HCT116 (cell line): Measurements from ENCODE around the gene TSPEAR.

Experiments
- EZH2 ChIP-seq: fragments of 200-600 bp; sonication (generic); IDR thresholded peaks from 2 replicates; pipeline ENCODE4 v1.6.1; 2017; ENCODE audit warnings: antibody characterized with exemption, mixed run types
- EZH2phosphoT487 ChIP-seq: fragments of 200-600 bp; IDR thresholded peaks from 2 replicates; pipeline ENCODE4 v1.6.1; 2018; ENCODE audit warnings: antibody characterized with exemption, borderline replicate concordance
- FOSL1 ChIP-seq: IDR thresholded peaks from 2 replicates; pipeline ENCODE4 v1.6.1; 2012; ENCODE audit warnings: low read depth
- POLR2A ChIP-seq: IDR thresholded peaks from 2 replicates; pipeline ENCODE4 v1.7.0; 2011; ENCODE audit warnings: borderline replicate concordance; ENCODE audit not compliant: insufficient read depth, insufficient read length; ENCODE audit errors: extremely low read depth
- POLR2AphosphoS5 ChIP-seq: IDR thresholded peaks from 2 replicates; pipeline ENCODE4 v1.6.1; 2011; ENCODE audit warnings: mild to moderate bottlenecking, low read depth, low read length, moderate library complexity
- RAD21 ChIP-seq: IDR thresholded peaks from 2 replicates; pipeline ENCODE4 v1.6.1; 2012; ENCODE audit warnings: low read depth, mild to moderate bottlenecking
- SIN3A ChIP-seq: IDR thresholded peaks from 2 replicates; pipeline ENCODE4 v1.6.1; 2012; ENCODE audit warnings: low read depth
- SP1 ChIP-seq: IDR thresholded peaks from 2 replicates; pipeline ENCODE4 v1.6.1; 2012; ENCODE audit warnings: low read depth
- SRF ChIP-seq: IDR thresholded peaks from 2 replicates; pipeline ENCODE4 v1.6.1; 2012; ENCODE audit warnings: low read depth
- ZNF274 ChIP-seq: fragments of 200-500 bp; sonication (Bioruptor generic); IDR thresholded peaks from 2 replicates; pipeline ENCODE4 v1.6.1; 2014; ENCODE audit warnings: mild to moderate bottlenecking, low read depth, low read length, inconsistent platforms
- TF ChIP-seq, protein P1 (sequence below), 3 experiments: fragments of 200-600 bp in 1 of 3; sonication (generic) in 1 of 3; IDR thresholded peaks in 2 of 3; conservative IDR thresholded peaks in 1 of 3; 2 replicates each; pipeline ENCODE4 v1.5.1; 2012 to 2017; ENCODE audit warnings: low read depth in 2 of 3, low read length in 2 of 3, antibody characterized with exemption in 1 of 3, borderline replicate concordance in 1 of 3, control low read depth in 1 of 3, mild to moderate bottlenecking in 1 of 3, mixed read lengths in 1 of 3, mixed run types in 1 of 3, moderate library complexity in 1 of 3; ENCODE audit not compliant: insufficient read depth in 1 of 3
- TF ChIP-seq, protein P2 (sequence below): IDR thresholded peaks from 2 replicates; pipeline ENCODE4 v1.6.1; 2012
- TF ChIP-seq, protein P3 (sequence below): IDR thresholded peaks from 2 replicates; pipeline ENCODE4 v1.6.1; 2012
- TF ChIP-seq, protein P4 (sequence below): IDR thresholded peaks from 2 replicates; pipeline ENCODE4 v1.6.1; 2012; ENCODE audit warnings: low read depth

DNA sequence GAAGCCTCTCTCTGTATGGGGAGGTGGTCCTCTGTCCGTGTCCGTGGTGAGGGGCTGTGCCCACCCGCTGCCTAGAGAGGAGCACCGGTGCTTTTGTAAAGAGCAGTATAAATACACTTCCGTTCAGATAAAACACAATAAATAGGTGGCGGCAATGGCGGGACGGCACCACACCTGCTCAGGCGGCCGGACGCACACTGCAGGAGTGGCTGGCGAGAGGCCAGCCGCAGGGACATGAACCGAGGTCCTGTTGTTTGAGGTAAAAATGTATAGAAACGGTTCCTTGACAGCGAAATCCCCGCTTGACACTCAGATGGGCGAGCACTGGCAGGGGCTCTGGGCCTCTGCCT lies 212.2 kb downstream of the TSPEAR start:
- TF ChIP-seq POLR2AphosphoS5, result no peak
- TF ChIP-seq, protein P1, sequence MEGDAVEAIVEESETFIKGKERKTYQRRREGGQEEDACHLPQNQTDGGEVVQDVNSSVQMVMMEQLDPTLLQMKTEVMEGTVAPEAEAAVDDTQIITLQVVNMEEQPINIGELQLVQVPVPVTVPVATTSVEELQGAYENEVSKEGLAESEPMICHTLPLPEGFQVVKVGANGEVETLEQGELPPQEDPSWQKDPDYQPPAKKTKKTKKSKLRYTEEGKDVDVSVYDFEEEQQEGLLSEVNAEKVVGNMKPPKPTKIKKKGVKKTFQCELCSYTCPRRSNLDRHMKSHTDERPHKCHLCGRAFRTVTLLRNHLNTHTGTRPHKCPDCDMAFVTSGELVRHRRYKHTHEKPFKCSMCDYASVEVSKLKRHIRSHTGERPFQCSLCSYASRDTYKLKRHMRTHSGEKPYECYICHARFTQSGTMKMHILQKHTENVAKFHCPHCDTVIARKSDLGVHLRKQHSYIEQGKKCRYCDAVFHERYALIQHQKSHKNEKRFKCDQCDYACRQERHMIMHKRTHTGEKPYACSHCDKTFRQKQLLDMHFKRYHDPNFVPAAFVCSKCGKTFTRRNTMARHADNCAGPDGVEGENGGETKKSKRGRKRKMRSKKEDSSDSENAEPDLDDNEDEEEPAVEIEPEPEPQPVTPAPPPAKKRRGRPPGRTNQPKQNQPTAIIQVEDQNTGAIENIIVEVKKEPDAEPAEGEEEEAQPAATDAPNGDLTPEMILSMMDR (IDR thresholded peaks at IDR 0.05 in 2 of 3, conservative IDR thresholded peaks at IDR 0.05 in 1 of 3; ENCODE audit: borderline replicate concordance in 1 of 3, insufficient read depth in 1 of 3, low read depth in 2 of 3, low read length in 2 of 3), result no peak
- TF ChIP-seq, protein P2, sequence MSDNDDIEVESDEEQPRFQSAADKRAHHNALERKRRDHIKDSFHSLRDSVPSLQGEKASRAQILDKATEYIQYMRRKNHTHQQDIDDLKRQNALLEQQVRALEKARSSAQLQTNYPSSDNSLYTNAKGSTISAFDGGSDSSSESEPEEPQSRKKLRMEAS, result no peak
- TF ChIP-seq POLR2A, result no peak
- no peak for TF ChIP-seq RAD21
- TF ChIP-seq EZH2phosphoT487, result no peak
- no peak for TF ChIP-seq SIN3A
- TF ChIP-seq, protein P3, sequence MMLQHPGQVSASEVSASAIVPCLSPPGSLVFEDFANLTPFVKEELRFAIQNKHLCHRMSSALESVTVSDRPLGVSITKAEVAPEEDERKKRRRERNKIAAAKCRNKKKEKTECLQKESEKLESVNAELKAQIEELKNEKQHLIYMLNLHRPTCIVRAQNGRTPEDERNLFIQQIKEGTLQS, result no peak
- no peak for TF ChIP-seq SP1
- TF ChIP-seq ZNF274, result no peak
- TF ChIP-seq FOSL1, result no peak
- TF ChIP-seq, protein P4, sequence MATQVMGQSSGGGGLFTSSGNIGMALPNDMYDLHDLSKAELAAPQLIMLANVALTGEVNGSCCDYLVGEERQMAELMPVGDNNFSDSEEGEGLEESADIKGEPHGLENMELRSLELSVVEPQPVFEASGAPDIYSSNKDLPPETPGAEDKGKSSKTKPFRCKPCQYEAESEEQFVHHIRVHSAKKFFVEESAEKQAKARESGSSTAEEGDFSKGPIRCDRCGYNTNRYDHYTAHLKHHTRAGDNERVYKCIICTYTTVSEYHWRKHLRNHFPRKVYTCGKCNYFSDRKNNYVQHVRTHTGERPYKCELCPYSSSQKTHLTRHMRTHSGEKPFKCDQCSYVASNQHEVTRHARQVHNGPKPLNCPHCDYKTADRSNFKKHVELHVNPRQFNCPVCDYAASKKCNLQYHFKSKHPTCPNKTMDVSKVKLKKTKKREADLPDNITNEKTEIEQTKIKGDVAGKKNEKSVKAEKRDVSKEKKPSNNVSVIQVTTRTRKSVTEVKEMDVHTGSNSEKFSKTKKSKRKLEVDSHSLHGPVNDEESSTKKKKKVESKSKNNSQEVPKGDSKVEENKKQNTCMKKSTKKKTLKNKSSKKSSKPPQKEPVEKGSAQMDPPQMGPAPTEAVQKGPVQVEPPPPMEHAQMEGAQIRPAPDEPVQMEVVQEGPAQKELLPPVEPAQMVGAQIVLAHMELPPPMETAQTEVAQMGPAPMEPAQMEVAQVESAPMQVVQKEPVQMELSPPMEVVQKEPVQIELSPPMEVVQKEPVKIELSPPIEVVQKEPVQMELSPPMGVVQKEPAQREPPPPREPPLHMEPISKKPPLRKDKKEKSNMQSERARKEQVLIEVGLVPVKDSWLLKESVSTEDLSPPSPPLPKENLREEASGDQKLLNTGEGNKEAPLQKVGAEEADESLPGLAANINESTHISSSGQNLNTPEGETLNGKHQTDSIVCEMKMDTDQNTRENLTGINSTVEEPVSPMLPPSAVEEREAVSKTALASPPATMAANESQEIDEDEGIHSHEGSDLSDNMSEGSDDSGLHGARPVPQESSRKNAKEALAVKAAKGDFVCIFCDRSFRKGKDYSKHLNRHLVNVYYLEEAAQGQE, result no peak
- TF ChIP-seq EZH2, result no peak
- no peak for TF ChIP-seq SRF
